ENCODE results near the gene HAPLN1.

HAPLN1 gene

DNA sequence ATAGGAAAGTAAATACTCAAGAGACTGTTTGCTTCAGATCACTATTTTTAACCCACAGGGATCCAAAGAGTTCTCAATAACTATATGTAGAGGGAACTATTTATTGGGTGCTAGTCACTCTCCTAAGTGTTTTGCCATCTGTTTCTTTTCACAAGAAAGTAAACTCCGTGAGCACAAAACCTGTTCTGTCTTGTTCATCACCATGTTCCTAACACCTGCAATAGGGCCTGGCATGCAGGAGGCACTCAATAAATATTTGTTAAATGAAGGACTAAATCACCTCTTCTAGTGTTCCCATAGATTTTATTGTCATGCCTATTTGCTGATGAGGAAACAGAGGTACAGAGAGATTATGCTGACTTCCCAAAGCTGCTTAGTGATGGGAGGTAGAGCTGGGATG is 130.9 kb downstream of the HAPLN1 start:
- no peak for TF ChIP-seq POLR2A (IDR thresholded peaks at IDR 0.05; ENCODE audit: extremely low read depth, insufficient read length)
- TF ChIP-seq, protein P1, sequence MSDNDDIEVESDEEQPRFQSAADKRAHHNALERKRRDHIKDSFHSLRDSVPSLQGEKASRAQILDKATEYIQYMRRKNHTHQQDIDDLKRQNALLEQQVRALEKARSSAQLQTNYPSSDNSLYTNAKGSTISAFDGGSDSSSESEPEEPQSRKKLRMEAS (IDR thresholded peaks at IDR 0.05; ENCODE audit: low read depth, low read length) = no peak
- TF ChIP-seq, protein P2, sequence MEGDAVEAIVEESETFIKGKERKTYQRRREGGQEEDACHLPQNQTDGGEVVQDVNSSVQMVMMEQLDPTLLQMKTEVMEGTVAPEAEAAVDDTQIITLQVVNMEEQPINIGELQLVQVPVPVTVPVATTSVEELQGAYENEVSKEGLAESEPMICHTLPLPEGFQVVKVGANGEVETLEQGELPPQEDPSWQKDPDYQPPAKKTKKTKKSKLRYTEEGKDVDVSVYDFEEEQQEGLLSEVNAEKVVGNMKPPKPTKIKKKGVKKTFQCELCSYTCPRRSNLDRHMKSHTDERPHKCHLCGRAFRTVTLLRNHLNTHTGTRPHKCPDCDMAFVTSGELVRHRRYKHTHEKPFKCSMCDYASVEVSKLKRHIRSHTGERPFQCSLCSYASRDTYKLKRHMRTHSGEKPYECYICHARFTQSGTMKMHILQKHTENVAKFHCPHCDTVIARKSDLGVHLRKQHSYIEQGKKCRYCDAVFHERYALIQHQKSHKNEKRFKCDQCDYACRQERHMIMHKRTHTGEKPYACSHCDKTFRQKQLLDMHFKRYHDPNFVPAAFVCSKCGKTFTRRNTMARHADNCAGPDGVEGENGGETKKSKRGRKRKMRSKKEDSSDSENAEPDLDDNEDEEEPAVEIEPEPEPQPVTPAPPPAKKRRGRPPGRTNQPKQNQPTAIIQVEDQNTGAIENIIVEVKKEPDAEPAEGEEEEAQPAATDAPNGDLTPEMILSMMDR (IDR thresholded peaks at IDR 0.05; ENCODE audit: low read depth, low read length) = no peak
- TF ChIP-seq MYC (IDR thresholded peaks at IDR 0.05; ENCODE audit: low read depth, low read length) = no peak
- H3K4me3 ChIP-seq (ENCODE audit: low read depth, low read length) = no peak overlapping the region
- DNase-seq (ENCODE audit: low read depth) = no peak
